ENCODE data around the gene SCGB1A1. TPM values are rescaled to one million over a fixed set of nuclear protein-coding genes. Genes with fewer than 3 reads are reported as not detected.
A peak's percentile ranks its signal among the peaks of the same experiment; 100 is the strongest.

The SCGB1A1 gene
- total and polyA plus RNA-seq, 7 experiments from 2014 or later: not detected

GRCh38 chr11:62404435-62404834, 14.4 kb upstream of the SCGB1A1 start:
- ChIA-PET CTCF (interaction anchor here (0.9 kb wide), 1 partner anchor 138 kb away, joined by 3 read pairs; no protein-coding TSS in a partner anchor), POLR2A (interaction anchor here (0.7 to 1.6 kb wide), 4 partner anchors 10 to 187 kb away, joined by 3 to 6 read pairs (median 4); partner anchors contain the start of gene TUT1)
- Histone ChIP-seq H3K4me1 (ENCODE audit: control insufficient read depth in 2 of 2, insufficient read depth in 2 of 2, low read length in 2 of 2) (peaks cover 18 to 36% of the 10 kb centered on the region in 2 donors), H3K9me3 (ENCODE audit: control insufficient read depth in 2 of 3, low read length in 3 of 3) (no peaks in the 10 kb centered on the region), H3K27ac (ENCODE audit: low read depth, low read length) (no peak overlapping the region), H3K4me3 (ENCODE audit: low read length) (no peak overlapping the region), H3K27me3 (ENCODE audit: control insufficient read depth in 2 of 2, insufficient read depth in 2 of 2, low read length in 2 of 2) (no peaks in the 10 kb centered on the region), H3K36me3 (ENCODE audit: control insufficient read depth in 2 of 3, insufficient read depth in 3 of 3, low read length in 3 of 3) (no peaks in the 10 kb centered on the region)
- Mint-ChIP-seq H3K27ac (peak overlapping the region in 2 of 9 donors; percentile 56 to 61), H3K9me3 (peaks cover 0 to 2% (median 0%) of the 10 kb centered on the region in 11 donors), H3K27me3 (no peaks in the 10 kb centered on the region), H3K4me1 (peaks cover 18 to 51% (median 35%) of the 10 kb centered on the region in 7 donors), H3K36me3 (peaks cover 0 to 2% (median 0%) of the 10 kb centered on the region in 5 donors), H3K4me3 (no peak overlapping the region)
- ATAC-seq (no peak), DNase-seq (no peak)
- intact Hi-C loops (cut with micrococcal nuclease): loop anchor here in 1 of 2 donors (5.0 kb wide), 1 partner anchor 478 kb away; the partner anchor contains the start of gene SLC3A2

GRCh38 chr11:62404901-62405300, 13.9 kb upstream of the SCGB1A1 start:
- ATAC-seq (no peak), DNase-seq (no peak)
- H3K4me3 ChIP-seq (ENCODE audit: low read length): no peak overlapping the region
- Mint-ChIP-seq H3K9me3 (peaks cover 0 to 2% (median 0%) of the 10 kb centered on the region in 11 donors), H3K27me3 (peaks cover 0 to under 1% (median 0%) of the 10 kb centered on the region in 5 donors), H3K4me3 (no peak overlapping the region), H3K27ac (peak overlapping the region in 1 of 9 donors; percentile 61), H3K4me1 (peaks cover 16 to 47% (median 33%) of the 10 kb centered on the region in 7 donors), H3K36me3 (peaks cover 0 to 2% (median 0%) of the 10 kb centered on the region in 5 donors)
- POLR2A ChIA-PET: interaction anchor here (0.7 to 1.6 kb wide), 2 partner anchors 10 to 14 kb away, joined by 3 to 6 read pairs; no protein-coding TSS in a partner anchor
- H3K27me3 ChIP-seq (ENCODE audit: control insufficient read depth in 2 of 2, insufficient read depth in 2 of 2, low read length in 2 of 2): no peaks in the 10 kb centered on the region
- CTCF ChIA-PET: no interaction called here
- H3K9me3 ChIP-seq (ENCODE audit: control insufficient read depth in 2 of 3, low read length in 3 of 3): no peaks in the 10 kb centered on the region
- no peaks in the 10 kb centered on the region for H3K36me3 ChIP-seq (ENCODE audit: control insufficient read depth in 2 of 3, insufficient read depth in 3 of 3, low read length in 3 of 3)
- intact Hi-C loops (cut with micrococcal nuclease): loop anchor here in 1 of 2 donors (5.0 kb wide), 1 partner anchor 477 kb away; the partner anchor contains the start of gene SLC3A2
- H3K4me1 ChIP-seq (ENCODE audit: control insufficient read depth in 2 of 2, insufficient read depth in 2 of 2, low read length in 2 of 2): peaks cover 18 to 31% of the 10 kb centered on the region in 2 donors
- H3K27ac ChIP-seq (ENCODE audit: low read depth, low read length): no peak overlapping the region

- Histone ChIP-seq H3K4me1 (ENCODE audit: control insufficient read depth in 2 of 2, insufficient read depth in 2 of 2, low read length in 2 of 2) (peaks cover 18 to 23% of the 10 kb centered on the region in 2 donors), H3K27me3 (ENCODE audit: control insufficient read depth in 2 of 2, insufficient read depth in 2 of 2, low read length in 2 of 2) (no peaks in the 10 kb centered on the region), H3K9me3 (ENCODE audit: control insufficient read depth in 2 of 3, low read length in 3 of 3) (no peaks in the 10 kb centered on the region), H3K27ac (ENCODE audit: low read depth, low read length) (no peak overlapping the region), H3K4me3 (ENCODE audit: low read length) (no peak overlapping the region), H3K36me3 (ENCODE audit: control insufficient read depth in 2 of 3, insufficient read depth in 3 of 3, low read length in 3 of 3) (no peaks in the 10 kb centered on the region)
- Mint-ChIP-seq H3K4me3 (no peak overlapping the region), H3K4me1 (peaks cover 16 to 35% (median 23%) of the 10 kb centered on the region in 7 donors), H3K9me3 (peaks cover 0 to 2% (median 0%) of the 10 kb centered on the region in 11 donors), H3K27me3 (peaks cover 0 to 2% (median 0%) of the 10 kb centered on the region in 5 donors), H3K36me3 (peaks cover 0 to 2% (median 0%) of the 10 kb centered on the region in 5 donors), H3K27ac (peak overlapping the region in 1 of 9 donors; percentile 25)
- intact Hi-C loops (cut with micrococcal nuclease): no loop called here
- POLR2A ChIA-PET: interaction anchor here (0.6 to 0.8 kb wide), 2 partner anchors 138 to 353 kb away, joined by 3 read pairs; no protein-coding TSS in a partner anchor
- ATAC-seq: no peak
- no peak for DNase-seq
- CTCF ChIA-PET: interaction anchor here (0.6 to 0.7 kb wide), 2 partner anchors 28 to 275 kb away, joined by 3 to 4 read pairs; no protein-coding TSS in a partner anchor
Measured at GRCh38 chr11:62406034-62406433, 12.8 kb upstream of the SCGB1A1 start.

- H3K9me3 ChIP-seq (ENCODE audit: control insufficient read depth in 2 of 3, low read length in 3 of 3): no peaks in the 10 kb centered on the region
- no peaks in the 10 kb centered on the region for H3K4me1 ChIP-seq (ENCODE audit: control insufficient read depth in 2 of 2, insufficient read depth in 2 of 2, low read length in 2 of 2)
- H3K4me3 ChIP-seq (ENCODE audit: low read length): no peak overlapping the region
- Mint-ChIP-seq H3K27me3 (peaks cover 0 to 2% (median 0%) of the 10 kb centered on the region in 5 donors), H3K4me3 (no peak overlapping the region), H3K4me1 (peaks cover 0 to 3% (median 0%) of the 10 kb centered on the region in 7 donors), H3K9me3 (no peaks in the 10 kb centered on the region), H3K36me3 (no peaks in the 10 kb centered on the region), H3K27ac (peak overlapping the region in 1 of 9 donors; percentile 38)
- no peaks in the 10 kb centered on the region for H3K27me3 ChIP-seq (ENCODE audit: control insufficient read depth in 2 of 2, insufficient read depth in 2 of 2, low read length in 2 of 2)
- no peak for DNase-seq
- POLR2A ChIA-PET: interaction anchor here (0.9 to 1.1 kb wide), 2 partner anchors 10 to 132 kb away, joined by 3 read pairs; no protein-coding TSS in a partner anchor
- no peaks in the 10 kb centered on the region for H3K36me3 ChIP-seq (ENCODE audit: control insufficient read depth in 2 of 3, insufficient read depth in 3 of 3, low read length in 3 of 3)
- ATAC-seq: no peak
- CTCF ChIA-PET: interaction anchor here (1.2 to 1.4 kb wide), 2 partner anchors 14 to 135 kb away, joined by 3 to 7 read pairs; no protein-coding TSS in a partner anchor
- H3K27ac ChIP-seq (ENCODE audit: low read depth, low read length): no peak overlapping the region
- intact Hi-C loops (cut with micrococcal nuclease): no loop called here
Measured at GRCh38 chr11:62409831-62410230, 9.0 kb upstream of the SCGB1A1 start.

- Mint-ChIP-seq H3K36me3 (no peaks in the 10 kb centered on the region), H3K27ac (no peak overlapping the region), H3K4me1 (peaks cover 0 to 3% (median 0%) of the 10 kb centered on the region in 7 donors), H3K27me3 (peaks cover 0 to 2% (median 0%) of the 10 kb centered on the region in 5 donors), H3K9me3 (no peaks in the 10 kb centered on the region), H3K4me3 (no peak overlapping the region)
- intact Hi-C loops (cut with micrococcal nuclease): no loop called here
- Histone ChIP-seq H3K9me3 (ENCODE audit: control insufficient read depth in 2 of 3, low read length in 3 of 3) (no peaks in the 10 kb centered on the region), H3K36me3 (ENCODE audit: control insufficient read depth in 2 of 3, insufficient read depth in 3 of 3, low read length in 3 of 3) (no peaks in the 10 kb centered on the region), H3K27ac (ENCODE audit: low read depth, low read length) (no peak overlapping the region), H3K4me1 (ENCODE audit: control insufficient read depth in 2 of 2, insufficient read depth in 2 of 2, low read length in 2 of 2) (no peaks in the 10 kb centered on the region), H3K4me3 (ENCODE audit: low read length) (no peak overlapping the region), H3K27me3 (ENCODE audit: control insufficient read depth in 2 of 2, insufficient read depth in 2 of 2, low read length in 2 of 2) (no peaks in the 10 kb centered on the region)
- POLR2A ChIA-PET: interaction anchor here (1.1 kb wide), 1 partner anchor 11 kb away, joined by 3 read pairs; no protein-coding TSS in a partner anchor
- no peak for DNase-seq
- ATAC-seq: no peak
- CTCF ChIA-PET: interaction anchor here (1.4 kb wide), 1 partner anchor 134 kb away, joined by 3 read pairs; no protein-coding TSS in a partner anchor
Measured at GRCh38 chr11:62410972-62411371, 7.9 kb upstream of the SCGB1A1 start.

- Mint-ChIP-seq H3K27ac (no peak overlapping the region), H3K36me3 (no peaks in the 10 kb centered on the region), H3K4me1 (peaks cover 0 to 3% (median 0%) of the 10 kb centered on the region in 7 donors), H3K27me3 (peaks cover 0 to 2% (median 0%) of the 10 kb centered on the region in 5 donors), H3K9me3 (no peaks in the 10 kb centered on the region), H3K4me3 (no peak overlapping the region)
- ChIA-PET CTCF (interaction anchor here (1.4 kb wide), 1 partner anchor 133 kb away, joined by 3 read pairs; no protein-coding TSS in a partner anchor), POLR2A (no interaction called here)
- Histone ChIP-seq H3K36me3 (ENCODE audit: control insufficient read depth in 2 of 3, insufficient read depth in 3 of 3, low read length in 3 of 3) (no peaks in the 10 kb centered on the region), H3K9me3 (ENCODE audit: control insufficient read depth in 2 of 3, low read length in 3 of 3) (no peaks in the 10 kb centered on the region), H3K4me1 (ENCODE audit: control insufficient read depth in 2 of 2, insufficient read depth in 2 of 2, low read length in 2 of 2) (no peaks in the 10 kb centered on the region), H3K4me3 (ENCODE audit: low read length) (no peak overlapping the region), H3K27ac (ENCODE audit: low read depth, low read length) (no peak overlapping the region), H3K27me3 (ENCODE audit: control insufficient read depth in 2 of 2, insufficient read depth in 2 of 2, low read length in 2 of 2) (no peaks in the 10 kb centered on the region)
- intact Hi-C loops (cut with micrococcal nuclease): no loop called here
- ATAC-seq (no peak), DNase-seq (no peak)
Measured at GRCh38 chr11:62411524-62411923, 7.3 kb upstream of the SCGB1A1 start.

Measured in naive thymus-derived CD4-positive, alpha-beta T cell (primary cell).